Gastroesophageal sphincter (tissue), 3 donors: Measurements from ENCODE around the gene ILDR1.

ENCODE experiments used
- POLR2A ChIP-seq, 2 donors: fragments of 450-650 bp; IDR thresholded peaks; one replicate each; pipeline ENCODE4 v1.6.1; 2017; ENCODE audit warnings: antibody characterized with exemption in 2 of 2, mild to moderate bottlenecking in 2 of 2, moderate library complexity in 1 of 2
- POLR2AphosphoS5 ChIP-seq: sonication (generic); formaldehyde crosslinking; IDR thresholded peaks from one replicate; pipeline ENCODE4 v1.6.1; 2017; ENCODE audit warnings: antibody characterized with exemption
- TF ChIP-seq, protein P1 (sequence below), 4 experiments: fragments of 200-600 bp in 2 of 4; fragments of 450-650 bp in 2 of 4; sonication (generic) in 1 of 4; IDR thresholded peaks; one replicate each; pipeline ENCODE4 v1.5.1; 2017 to 2019; ENCODE audit warnings: antibody characterized with exemption in 4 of 4, mild to moderate bottlenecking in 2 of 4, moderate library complexity in 2 of 4

DNA sequence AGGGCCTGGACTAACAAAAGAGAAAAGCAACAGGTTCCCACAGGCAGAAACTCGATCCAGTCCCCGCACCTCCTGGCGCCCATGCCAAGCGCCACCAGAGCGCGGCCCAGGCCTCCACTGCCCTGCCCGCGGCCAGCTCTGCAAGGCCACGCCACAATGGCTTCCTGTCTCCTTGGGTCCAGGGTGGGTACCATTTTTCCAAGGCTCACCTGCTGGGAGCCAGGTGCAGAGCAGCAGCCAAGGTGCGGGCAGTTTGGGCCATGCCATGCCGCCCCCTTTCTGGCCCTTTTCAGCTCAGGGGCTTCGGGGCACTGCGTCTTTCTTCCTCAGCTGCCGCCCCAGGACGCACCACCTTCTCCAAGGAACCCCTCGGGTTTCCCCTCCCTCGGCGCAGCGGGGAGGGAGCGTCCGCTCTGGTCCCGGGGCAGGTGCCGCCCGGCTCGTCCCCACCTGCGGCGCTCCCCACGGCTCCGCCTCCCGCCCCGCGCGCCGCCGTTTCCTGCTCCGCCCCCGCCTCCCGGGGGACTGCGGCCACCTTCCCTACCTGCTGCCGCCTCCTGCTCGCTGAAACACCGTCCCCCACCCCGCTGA is at the start of gene ILDR1:
- TF ChIP-seq, protein P1, sequence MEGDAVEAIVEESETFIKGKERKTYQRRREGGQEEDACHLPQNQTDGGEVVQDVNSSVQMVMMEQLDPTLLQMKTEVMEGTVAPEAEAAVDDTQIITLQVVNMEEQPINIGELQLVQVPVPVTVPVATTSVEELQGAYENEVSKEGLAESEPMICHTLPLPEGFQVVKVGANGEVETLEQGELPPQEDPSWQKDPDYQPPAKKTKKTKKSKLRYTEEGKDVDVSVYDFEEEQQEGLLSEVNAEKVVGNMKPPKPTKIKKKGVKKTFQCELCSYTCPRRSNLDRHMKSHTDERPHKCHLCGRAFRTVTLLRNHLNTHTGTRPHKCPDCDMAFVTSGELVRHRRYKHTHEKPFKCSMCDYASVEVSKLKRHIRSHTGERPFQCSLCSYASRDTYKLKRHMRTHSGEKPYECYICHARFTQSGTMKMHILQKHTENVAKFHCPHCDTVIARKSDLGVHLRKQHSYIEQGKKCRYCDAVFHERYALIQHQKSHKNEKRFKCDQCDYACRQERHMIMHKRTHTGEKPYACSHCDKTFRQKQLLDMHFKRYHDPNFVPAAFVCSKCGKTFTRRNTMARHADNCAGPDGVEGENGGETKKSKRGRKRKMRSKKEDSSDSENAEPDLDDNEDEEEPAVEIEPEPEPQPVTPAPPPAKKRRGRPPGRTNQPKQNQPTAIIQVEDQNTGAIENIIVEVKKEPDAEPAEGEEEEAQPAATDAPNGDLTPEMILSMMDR (IDR thresholded peaks at IDR 0.05) = no peak
- no peak for TF ChIP-seq POLR2AphosphoS5
- TF ChIP-seq POLR2A (IDR thresholded peaks at IDR 0.05) = no peak
